ENCODE measurements around the gene SGSM2. TPM values are rescaled to one million over a fixed set of nuclear protein-coding genes. Genes with fewer than 3 reads are reported as not detected.

Gene SGSM2
- total and polyA plus RNA-seq, 8 donors = 31.2 to 224 (median 56.0) TPM

DNA sequence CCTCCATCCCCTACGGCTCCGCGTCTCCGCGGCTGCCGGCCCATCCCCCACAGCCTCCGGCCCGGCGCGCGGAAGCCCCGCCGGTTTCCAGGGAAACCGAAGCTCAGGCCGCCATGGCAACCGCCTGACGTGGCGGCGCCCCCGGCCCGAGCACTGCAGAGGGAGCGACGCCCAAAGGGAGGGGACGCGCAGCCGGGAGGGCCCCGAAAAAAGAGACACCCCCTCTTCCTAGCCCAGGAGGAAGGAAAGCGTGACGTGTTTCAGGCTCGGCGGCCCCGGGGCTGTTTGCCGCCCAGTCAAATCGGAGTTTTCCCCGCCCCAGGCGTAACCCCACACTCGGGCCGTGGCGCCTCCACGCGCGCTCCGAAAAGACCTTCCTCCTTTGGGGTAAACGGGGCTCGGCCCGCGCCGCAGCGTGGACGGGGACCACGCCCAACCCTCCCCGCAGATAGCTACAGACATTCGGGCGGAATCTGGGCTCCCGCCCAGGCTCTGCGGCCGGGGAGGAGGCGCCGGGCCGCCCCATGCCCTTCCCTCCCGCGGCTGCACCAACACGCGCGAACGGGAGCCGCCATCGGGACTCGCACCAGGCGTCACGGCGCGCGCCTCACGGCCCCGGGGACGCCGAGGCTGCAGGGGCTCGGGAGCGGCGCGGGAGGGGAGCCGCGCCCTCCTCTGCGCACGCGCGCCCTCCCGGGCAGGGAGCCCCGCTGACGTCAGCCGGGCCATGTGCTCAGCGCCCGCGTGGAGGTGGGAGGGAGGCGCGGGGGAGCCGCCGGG, 56.1 kb downstream of the SGSM2 start:
- H3K4me1 ChIP-seq = peaks cover 55 to 83% (median 76%) of the 10 kb centered on the region in 4 donors
- H3K27me3 ChIP-seq = no peaks in the 10 kb centered on the region
- WGBS, 5 donors = 0 to 1% (median 0%) methylated on average over 16 to 99 of the region's 99 CpGs; no CpG with 5 or more reads in 1 of the 5 donors
- H3K36me3 ChIP-seq = peaks cover 0 to 9% (median 4%) of the 10 kb centered on the region in 4 donors
- DNase-seq = peak; percentile 95 to 97
- TF ChIP-seq, protein P1, sequence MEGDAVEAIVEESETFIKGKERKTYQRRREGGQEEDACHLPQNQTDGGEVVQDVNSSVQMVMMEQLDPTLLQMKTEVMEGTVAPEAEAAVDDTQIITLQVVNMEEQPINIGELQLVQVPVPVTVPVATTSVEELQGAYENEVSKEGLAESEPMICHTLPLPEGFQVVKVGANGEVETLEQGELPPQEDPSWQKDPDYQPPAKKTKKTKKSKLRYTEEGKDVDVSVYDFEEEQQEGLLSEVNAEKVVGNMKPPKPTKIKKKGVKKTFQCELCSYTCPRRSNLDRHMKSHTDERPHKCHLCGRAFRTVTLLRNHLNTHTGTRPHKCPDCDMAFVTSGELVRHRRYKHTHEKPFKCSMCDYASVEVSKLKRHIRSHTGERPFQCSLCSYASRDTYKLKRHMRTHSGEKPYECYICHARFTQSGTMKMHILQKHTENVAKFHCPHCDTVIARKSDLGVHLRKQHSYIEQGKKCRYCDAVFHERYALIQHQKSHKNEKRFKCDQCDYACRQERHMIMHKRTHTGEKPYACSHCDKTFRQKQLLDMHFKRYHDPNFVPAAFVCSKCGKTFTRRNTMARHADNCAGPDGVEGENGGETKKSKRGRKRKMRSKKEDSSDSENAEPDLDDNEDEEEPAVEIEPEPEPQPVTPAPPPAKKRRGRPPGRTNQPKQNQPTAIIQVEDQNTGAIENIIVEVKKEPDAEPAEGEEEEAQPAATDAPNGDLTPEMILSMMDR (IDR thresholded peaks at IDR 0.05) = no peak
- TF ChIP-seq POLR2A (IDR thresholded peaks at IDR 0.05) (peak in 2 of 4 donors; percentile 8 to 39), EP300 (IDR thresholded peaks at IDR 0.05) (no peak), POLR2AphosphoS5 (IDR thresholded peaks at IDR 0.05) (peak; percentile 43 to 82 (median 58))
- intact Hi-C loops (cut with DNase I; ENCODE audit: low total_unique reads) = no loop called here
- peak overlapping the region; percentile 68 to 82 (median 75) for H3K4me3 ChIP-seq
- peak overlapping the region; percentile 88 to 100 (median 99) for H3K27ac ChIP-seq
- no peaks in the 10 kb centered on the region for H3K9me3 ChIP-seq

DNA sequence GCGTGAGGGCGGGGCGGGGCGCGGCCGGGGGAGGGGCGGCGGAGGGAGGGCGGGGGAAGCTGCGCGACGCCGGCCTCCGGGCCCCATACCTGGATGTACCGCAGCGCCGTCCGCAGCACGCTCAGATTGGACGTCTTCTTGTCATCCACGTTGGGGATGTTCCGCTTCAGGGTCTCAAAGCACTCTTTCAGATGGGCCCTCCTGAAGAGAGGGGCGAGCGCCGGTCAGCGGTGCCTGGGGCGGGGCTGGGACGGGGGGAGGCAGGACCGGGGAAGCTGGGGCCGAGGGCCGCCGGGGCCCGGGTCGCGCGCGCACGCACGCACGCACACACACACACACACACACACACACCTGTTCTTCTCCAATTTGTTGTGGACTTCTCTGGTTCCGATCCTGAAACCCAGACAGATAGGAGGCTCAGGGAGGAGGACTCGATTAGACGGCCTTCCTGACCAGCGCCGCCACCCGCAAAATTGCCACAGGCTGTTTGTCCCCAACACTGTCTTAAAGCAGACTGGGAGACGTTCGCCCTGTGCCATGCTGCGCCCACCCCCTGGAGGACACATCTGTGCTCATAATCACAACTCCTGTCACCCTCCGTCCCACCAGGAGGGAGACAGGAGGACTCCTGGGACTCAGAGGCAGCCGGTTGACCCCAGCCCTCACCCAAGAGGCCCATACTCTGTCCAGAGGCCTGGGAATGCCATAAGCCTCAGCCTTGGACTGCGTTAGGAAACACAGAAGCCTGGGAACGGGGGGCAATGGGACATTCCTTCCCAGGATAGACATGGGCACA, 56.9 kb downstream of the SGSM2 start:
- 20 to 37% (median 29%) methylated on average over 27 to 53 of the region's 53 CpGs for whole genome bisulfite sequencing, 5 donors
- intact Hi-C loops (cut with DNase I; ENCODE audit: low total_unique reads) = no loop called here
- no peak for DNase-seq
- H3K9me3 ChIP-seq = no peaks in the 10 kb centered on the region
- peak overlapping the region; percentile 68 to 82 (median 75) for H3K4me3 ChIP-seq
- H3K27me3 ChIP-seq = no peaks in the 10 kb centered on the region
- TF ChIP-seq POLR2A (IDR thresholded peaks at IDR 0.05) (no peak), EP300 (IDR thresholded peaks at IDR 0.05) (no peak), POLR2AphosphoS5 (IDR thresholded peaks at IDR 0.05) (no peak)
- TF ChIP-seq, protein P1 (IDR thresholded peaks at IDR 0.05) = no peak
- H3K4me1 ChIP-seq = peaks cover 63 to 85% (median 82%) of the 10 kb centered on the region in 4 donors
- peaks cover 0 to 9% (median 4%) of the 10 kb centered on the region in 4 donors for H3K36me3 ChIP-seq
- H3K27ac ChIP-seq = peak overlapping the region; percentile 74 to 100 (median 99)

DNA sequence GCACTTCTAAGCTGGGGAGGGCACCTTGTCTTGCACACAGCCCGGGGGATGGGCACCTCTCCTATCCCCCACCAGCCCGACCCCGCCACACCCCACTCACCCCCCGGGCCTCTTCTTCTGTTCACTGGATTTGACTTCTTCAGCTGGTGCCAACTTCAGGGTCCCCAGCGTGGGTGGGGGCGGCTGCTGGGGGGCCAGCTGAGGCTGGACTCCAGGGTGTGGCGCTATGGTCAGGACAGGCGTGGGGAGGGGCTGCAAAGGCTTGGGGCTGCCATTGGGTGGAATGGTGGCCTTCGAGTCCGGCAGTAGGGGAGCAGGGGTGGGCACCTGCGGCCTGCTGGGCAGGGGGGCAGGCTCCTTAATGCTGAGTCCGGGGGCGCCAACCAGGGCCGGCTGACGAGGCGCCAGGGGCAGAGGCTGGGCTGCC, 57.5 kb downstream of the SGSM2 start:
- Histone ChIP-seq H3K4me3 (peak overlapping the region in 2 of 4 donors; percentile 68 to 78), H3K4me1 (peaks cover 65 to 85% (median 80%) of the 10 kb centered on the region in 4 donors), H3K9me3 (no peaks in the 10 kb centered on the region), H3K27me3 (no peaks in the 10 kb centered on the region), H3K27ac (peak overlapping the region; percentile 92 to 100 (median 99)), H3K36me3 (peaks cover 0 to 3% (median 1%) of the 10 kb centered on the region in 4 donors)
- intact Hi-C loops (cut with DNase I; ENCODE audit: low total_unique reads) = no loop called here
- 77 to 89% (median 86%) methylated on average over 11 to 16 of the region's 16 CpGs for WGBS, 5 donors
- DNase-seq = no peak
- TF ChIP-seq EP300 (IDR thresholded peaks at IDR 0.05) = no peak
- TF ChIP-seq, protein P1 (IDR thresholded peaks at IDR 0.05) = no peak
- no peak for TF ChIP-seq POLR2A (IDR thresholded peaks at IDR 0.05)
- no peak for TF ChIP-seq POLR2AphosphoS5 (IDR thresholded peaks at IDR 0.05)

Data from stomach (tissue), 9 donors.